ENCODE data around the gene NETO1. TPM values are rescaled to one million over a fixed set of nuclear protein-coding genes. Genes with fewer than 3 reads are reported as not detected.

Gene NETO1
- total and polyA plus RNA-seq, 10 of the 15 experiments (the other 5 are each of a cell fraction or from before 2014, with no cell fraction given) = 0.52 TPM; not detected in 9

GRCh38 chr18:72697706-72698105 is 170.1 kb downstream of the NETO1 start:
- no peaks in the 10 kb centered on the region for H4K20me1 ChIP-seq (ENCODE audit: control insufficient read depth, insufficient read depth)
- SMC1A ChIA-PET (ENCODE audit: uncharacterized antibody, unreplicated experiment) = interaction anchor here (1.1 kb wide), 1 partner anchor 45 kb away, joined by 3 read pairs; no protein-coding TSS in a partner anchor
- H3K4me3 ChIP-seq = no peak overlapping the region
- POLR2A ChIA-PET = no interaction called here
- TF ChIP-seq GABPA (IDR thresholded peaks at IDR 0.05; ENCODE audit: low read depth) (0 out of 2 replicates have a peak, but pooled peaks have one; percentile 15), SREBF1 (IDR thresholded peaks at IDR 0.05; ENCODE audit: low read length) (no peak)
- H3K9me3 ChIP-seq (replicated peaks; ENCODE audit: control insufficient read depth, insufficient read depth, low read length) = no peaks in the 10 kb centered on the region; the same call in 2 of the 3 replicates
- CTCF ChIA-PET = interaction anchor here (1.0 kb wide), 1 partner anchor 66 kb away, joined by 4 read pairs; no protein-coding TSS in a partner anchor
- no peak overlapping the region for H3K27ac ChIP-seq (ENCODE audit: control insufficient read depth, insufficient read depth)
- ATAC-seq (no peak), DNase-seq (ENCODE audit: low read depth, low spot score) (no peak), FAIRE-seq (peak; percentile 13)
- no peaks in the 10 kb centered on the region for H3K36me3 ChIP-seq (ENCODE audit: control insufficient read depth in 2 of 2, insufficient read depth in 2 of 2, low read length in 1 of 2)
- H3K4me2 ChIP-seq (ENCODE audit: control insufficient read depth, insufficient read depth) = no peak overlapping the region
- no peak overlapping the region for H3K9ac ChIP-seq (ENCODE audit: control insufficient read depth, insufficient read depth, low read length)
- H3K4me1 ChIP-seq (ENCODE audit: control insufficient read depth, insufficient read depth, low read length) = no peaks in the 10 kb centered on the region
- no TSS peak for BruUV-seq (replicated peaks)
- WGBS (ENCODE audit: insufficient coverage, insufficient replicate concordance, low lambda C conversion rate, missing lambda C conversion rate) = 45% methylated on average over 6 of the region's 6 CpGs
- in situ Hi-C loops (cut with MboI) (no loop called here), intact Hi-C loops (cut with micrococcal nuclease; ENCODE audit: unreplicated experiment) (no loop called here)
- H3K79me2 ChIP-seq (ENCODE audit: control insufficient read depth, insufficient read depth, low read length) = no peaks in the 10 kb centered on the region
- no peaks in the 10 kb centered on the region for H3K27me3 ChIP-seq (replicated peaks in 1 of 2; ENCODE audit: control insufficient read depth in 2 of 2, insufficient read depth in 2 of 2, low read length in 1 of 2)
- H2AFZ ChIP-seq (ENCODE audit: control insufficient read depth, low read depth, low read length) = peak overlapping the region; percentile 9
- RAD21 ChIA-PET (ENCODE audit: unreplicated experiment) = no interaction called here

GRCh38 chr18:72692595-72692994 is 175.2 kb downstream of the NETO1 start:
- FAIRE-seq = no peak
- ChIA-PET POLR2A (interaction anchor here (2.3 kb wide), 1 partner anchor 12 kb away, joined by 5 read pairs; no protein-coding TSS in a partner anchor), RAD21 (ENCODE audit: unreplicated experiment) (no interaction called here), SMC1A (ENCODE audit: uncharacterized antibody, unreplicated experiment) (interaction anchor here (2.3 kb wide), 1 partner anchor 9 kb away, joined by 6 read pairs; no protein-coding TSS in a partner anchor), CTCF (no interaction called here)
- Histone ChIP-seq H3K9ac (ENCODE audit: control insufficient read depth, insufficient read depth, low read length) (no peak overlapping the region), H3K79me2 (ENCODE audit: control insufficient read depth, insufficient read depth, low read length) (no peaks in the 10 kb centered on the region), H3K27me3 (replicated peaks in 1 of 2; ENCODE audit: control insufficient read depth in 2 of 2, insufficient read depth in 2 of 2, low read length in 1 of 2) (no peaks in the 10 kb centered on the region), H2AFZ (ENCODE audit: control insufficient read depth, low read depth, low read length) (no peak overlapping the region; the same call in 1 of the 2 replicates), H3K27ac (ENCODE audit: control insufficient read depth, insufficient read depth) (no peak overlapping the region), H4K20me1 (ENCODE audit: control insufficient read depth, insufficient read depth) (no peaks in the 10 kb centered on the region), H3K9me3 (replicated peaks; ENCODE audit: control insufficient read depth, insufficient read depth, low read length) (no peaks in the 10 kb centered on the region; the same call in 2 of the 3 replicates), H3K36me3 (ENCODE audit: control insufficient read depth in 2 of 2, insufficient read depth in 2 of 2, low read length in 1 of 2) (no peaks in the 10 kb centered on the region), H3K4me2 (ENCODE audit: control insufficient read depth, insufficient read depth) (no peak overlapping the region; the same call in 1 of the 2 replicates), H3K4me3 (no peak overlapping the region), H3K4me1 (ENCODE audit: control insufficient read depth, insufficient read depth, low read length) (no peaks in the 10 kb centered on the region)
- TF ChIP-seq SREBF2 (IDR thresholded peaks at IDR 0.05; ENCODE audit: low read length) (no peak), HCFC1 (IDR thresholded peaks at IDR 0.05; ENCODE audit: low read length) (no peak), REST (IDR thresholded peaks at IDR 0.05; ENCODE audit: low read depth, low read length) (no peak), BCLAF1 (IDR thresholded peaks at IDR 0.05) (no peak), EZH2 (IDR thresholded peaks at IDR 0.05; ENCODE audit: borderline replicate concordance, control insufficient read depth, low read depth, low read length) (no peak), IRF4 (IDR thresholded peaks at IDR 0.05; ENCODE audit: low read depth, low read length) (no peak), WRNIP1 (IDR thresholded peaks at IDR 0.05; ENCODE audit: borderline replicate concordance, low read depth, low read length) (no peak), CHD1 (IDR thresholded peaks at IDR 0.05; ENCODE audit: low read depth, low read length) (no peak)
- no peak for DNase-seq (ENCODE audit: low read depth, low spot score)
- WGBS (ENCODE audit: insufficient coverage, insufficient replicate concordance, low lambda C conversion rate, missing lambda C conversion rate) = 23% methylated on average over 8 of the region's 8 CpGs
- no TSS peak for BruUV-seq (replicated peaks)
- intact Hi-C loops (cut with micrococcal nuclease; ENCODE audit: unreplicated experiment) (no loop called here), in situ Hi-C loops (cut with MboI) (no loop called here)
- no peak for ATAC-seq
